ENCODE measurements around the gene PRDM16. TPM values are rescaled to one million over a fixed set of nuclear protein-coding genes. Genes with fewer than 3 reads are reported as not detected.

The PRDM16 gene
- total RNA-seq, 1 experiment from 2014 or later, result 0.17 TPM

DNA sequence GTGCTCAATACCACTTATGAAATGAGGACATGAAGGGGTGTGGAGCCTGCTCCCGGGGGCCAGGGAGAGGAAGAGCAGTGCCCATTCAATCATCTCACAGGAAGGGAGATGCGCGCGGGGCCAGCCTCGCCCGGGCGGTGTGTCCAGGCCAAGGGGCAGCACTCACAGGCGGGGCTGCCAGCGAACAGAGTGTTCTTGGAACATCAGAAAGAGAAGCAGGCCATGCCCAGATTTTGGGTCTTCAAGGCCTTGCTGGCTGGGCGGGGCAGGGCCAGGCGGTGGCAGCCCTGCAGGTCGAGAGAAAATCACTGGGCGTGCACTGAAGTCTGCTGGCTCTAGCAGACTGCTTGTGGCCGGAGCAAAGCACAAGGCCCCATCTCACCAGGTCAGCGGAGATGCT lies 168.6 kb downstream of the PRDM16 start:
- H4K91ac ChIP-seq (ENCODE audit: insufficient read length, low read depth, low read length), result no peak overlapping the region
- H3K27ac ChIP-seq (ENCODE audit: insufficient read length, low read depth, low read length), result no peak overlapping the region
- H2BK5ac ChIP-seq (ENCODE audit: insufficient read length, low read length), result no peak overlapping the region
- no peaks in the 10 kb centered on the region for H3K23me2 ChIP-seq (ENCODE audit: insufficient read length, low read depth, low read length, poor library complexity, severe bottlenecking)
- no peak overlapping the region; the same call in 1 of the 2 replicates for H3K14ac ChIP-seq (ENCODE audit: insufficient read depth, low read length)
- Mint-ChIP-seq H3K9me3 (no peaks in the 10 kb centered on the region), H3K4me3 (no peak overlapping the region), H3K36me3 (ENCODE audit: insufficient read depth in 1 of 3, low read depth in 3 of 3) (no peaks in the 10 kb centered on the region), H3K27ac (no peak overlapping the region), H3K27me3 (ENCODE audit: low read depth) (peaks cover 2% of the 10 kb centered on the region; the same call in 1 of the 2 replicates), H3K4me1 (peaks cover 2 to 10% of the 10 kb centered on the region in 2 experiments)
- no peak overlapping the region for H2BK120ac ChIP-seq (ENCODE audit: low read depth, low read length, poor library complexity, severe bottlenecking)
- H3K18ac ChIP-seq (ENCODE audit: insufficient read length, low read depth, low read length), result no peak overlapping the region
- no peak overlapping the region for H3K23ac ChIP-seq (ENCODE audit: insufficient read length, low read depth, low read length)
- H2BK15ac ChIP-seq (ENCODE audit: low read depth, low read length), result no peak overlapping the region
- TF ChIP-seq, protein P1, sequence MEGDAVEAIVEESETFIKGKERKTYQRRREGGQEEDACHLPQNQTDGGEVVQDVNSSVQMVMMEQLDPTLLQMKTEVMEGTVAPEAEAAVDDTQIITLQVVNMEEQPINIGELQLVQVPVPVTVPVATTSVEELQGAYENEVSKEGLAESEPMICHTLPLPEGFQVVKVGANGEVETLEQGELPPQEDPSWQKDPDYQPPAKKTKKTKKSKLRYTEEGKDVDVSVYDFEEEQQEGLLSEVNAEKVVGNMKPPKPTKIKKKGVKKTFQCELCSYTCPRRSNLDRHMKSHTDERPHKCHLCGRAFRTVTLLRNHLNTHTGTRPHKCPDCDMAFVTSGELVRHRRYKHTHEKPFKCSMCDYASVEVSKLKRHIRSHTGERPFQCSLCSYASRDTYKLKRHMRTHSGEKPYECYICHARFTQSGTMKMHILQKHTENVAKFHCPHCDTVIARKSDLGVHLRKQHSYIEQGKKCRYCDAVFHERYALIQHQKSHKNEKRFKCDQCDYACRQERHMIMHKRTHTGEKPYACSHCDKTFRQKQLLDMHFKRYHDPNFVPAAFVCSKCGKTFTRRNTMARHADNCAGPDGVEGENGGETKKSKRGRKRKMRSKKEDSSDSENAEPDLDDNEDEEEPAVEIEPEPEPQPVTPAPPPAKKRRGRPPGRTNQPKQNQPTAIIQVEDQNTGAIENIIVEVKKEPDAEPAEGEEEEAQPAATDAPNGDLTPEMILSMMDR (conservative IDR thresholded peaks at IDR 0.05), result no peak
- H3K4me1 ChIP-seq (ENCODE audit: insufficient read depth, low read length), result no peaks in the 10 kb centered on the region
- no peak overlapping the region for H2AK5ac ChIP-seq (ENCODE audit: insufficient read length, low read length)
- H4K5ac ChIP-seq (ENCODE audit: insufficient read length, low read depth, low read length), result no peak overlapping the region
- DNase-seq, result no peak
- no CpG with 5 or more reads among the region's 15 CpGs for WGBS (ENCODE audit: extremely low coverage, insufficient read length, low lambda C conversion rate)
- H2AFZ ChIP-seq (ENCODE audit: low read length), result no peak overlapping the region
- H3K4ac ChIP-seq (ENCODE audit: low read depth, low read length), result no peak overlapping the region
- H3T11ph ChIP-seq (ENCODE audit: low read length), result no peak overlapping the region
- no peaks in the 10 kb centered on the region for H3K79me2 ChIP-seq (ENCODE audit: insufficient read depth, low read length)
- H2BK12ac ChIP-seq (ENCODE audit: insufficient read length, low read depth, low read length), result no peak overlapping the region
- no peak overlapping the region for H3K9ac ChIP-seq (ENCODE audit: extremely low read depth, insufficient read length, low read length)
- H3K9me3 ChIP-seq (ENCODE audit: control insufficient read depth, low read depth, low read length), result no peaks in the 10 kb centered on the region
- no peak overlapping the region for H3K4me2 ChIP-seq (ENCODE audit: insufficient read depth, insufficient read length, low read length)
- H2BK20ac ChIP-seq (ENCODE audit: low read depth, low read length, poor library complexity, severe bottlenecking), result no peak overlapping the region
- no peak overlapping the region for H3K56ac ChIP-seq (ENCODE audit: insufficient read length, low read depth, low read length)
- H4K8ac ChIP-seq (replicated peaks; ENCODE audit: insufficient read length, low read depth, low read length), result no peak overlapping the region
- H3K27me3 ChIP-seq (ENCODE audit: insufficient read depth, low read length), result no peaks in the 10 kb centered on the region
- no peaks in the 10 kb centered on the region for H3K79me1 ChIP-seq (ENCODE audit: insufficient read depth, low read depth, low read length, poor library complexity, severe bottlenecking)
- no peaks in the 10 kb centered on the region for H4K20me1 ChIP-seq (ENCODE audit: control insufficient read depth, insufficient read depth, insufficient read length)

All from H9 (cell line).